ENCODE measurements around the gene NT5DC1. TPM values are rescaled to one million over a fixed set of nuclear protein-coding genes. Genes with fewer than 3 reads are reported as not detected.

Gene NT5DC1
- total RNA-seq, 1 donor = 7.8 TPM

DNA sequence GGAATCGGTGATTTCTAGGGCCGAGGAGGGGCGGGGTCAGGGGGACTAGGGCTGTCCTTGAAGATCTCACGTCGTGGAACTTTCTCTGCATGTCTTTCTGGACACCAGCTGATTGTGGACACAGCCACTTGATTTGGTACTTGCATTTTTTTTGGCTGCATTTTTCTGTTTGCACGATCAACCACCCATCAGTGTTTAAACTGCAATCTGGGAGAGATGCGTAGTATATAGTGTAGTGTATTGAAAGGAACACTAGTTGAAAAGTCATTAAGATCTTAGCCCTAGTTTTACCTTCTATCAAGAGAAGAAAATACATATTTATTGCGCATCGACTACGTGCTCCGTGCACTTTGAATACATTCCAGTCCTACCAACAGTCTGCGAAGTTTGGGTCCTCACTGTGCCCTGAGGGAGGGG lies 657 bp downstream of the NT5DC1 start:
- TF ChIP-seq, protein P1, sequence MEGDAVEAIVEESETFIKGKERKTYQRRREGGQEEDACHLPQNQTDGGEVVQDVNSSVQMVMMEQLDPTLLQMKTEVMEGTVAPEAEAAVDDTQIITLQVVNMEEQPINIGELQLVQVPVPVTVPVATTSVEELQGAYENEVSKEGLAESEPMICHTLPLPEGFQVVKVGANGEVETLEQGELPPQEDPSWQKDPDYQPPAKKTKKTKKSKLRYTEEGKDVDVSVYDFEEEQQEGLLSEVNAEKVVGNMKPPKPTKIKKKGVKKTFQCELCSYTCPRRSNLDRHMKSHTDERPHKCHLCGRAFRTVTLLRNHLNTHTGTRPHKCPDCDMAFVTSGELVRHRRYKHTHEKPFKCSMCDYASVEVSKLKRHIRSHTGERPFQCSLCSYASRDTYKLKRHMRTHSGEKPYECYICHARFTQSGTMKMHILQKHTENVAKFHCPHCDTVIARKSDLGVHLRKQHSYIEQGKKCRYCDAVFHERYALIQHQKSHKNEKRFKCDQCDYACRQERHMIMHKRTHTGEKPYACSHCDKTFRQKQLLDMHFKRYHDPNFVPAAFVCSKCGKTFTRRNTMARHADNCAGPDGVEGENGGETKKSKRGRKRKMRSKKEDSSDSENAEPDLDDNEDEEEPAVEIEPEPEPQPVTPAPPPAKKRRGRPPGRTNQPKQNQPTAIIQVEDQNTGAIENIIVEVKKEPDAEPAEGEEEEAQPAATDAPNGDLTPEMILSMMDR (IDR thresholded peaks at IDR 0.05; ENCODE audit: insufficient read depth, low read depth, low read length) = no peak
- DNase-seq (ENCODE audit: low read depth) = no peak
- peak overlapping the region; percentile 82 for H3K4me3 ChIP-seq (ENCODE audit: low read depth, low read length)

DNA sequence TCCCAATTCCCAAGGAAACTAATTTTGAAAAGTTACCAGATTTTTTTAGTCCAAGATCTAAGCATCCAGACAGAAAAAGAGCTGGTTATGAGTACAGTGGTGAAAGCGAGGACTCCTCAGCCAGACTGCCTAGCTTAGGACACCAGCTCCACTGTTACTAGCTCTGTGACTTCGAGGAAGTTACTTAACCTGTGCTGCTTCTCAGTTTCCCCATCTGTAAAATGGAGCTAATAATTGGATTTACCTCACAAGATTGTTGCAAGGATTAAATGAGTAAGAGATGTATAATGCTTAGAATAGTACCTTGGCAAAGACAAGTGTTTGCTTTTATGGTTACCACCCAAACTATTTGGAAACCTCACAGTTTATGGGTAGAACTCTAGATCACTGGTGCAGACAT lies 1.1 kb downstream of the NT5DC1 start:
- H3K4me3 ChIP-seq (ENCODE audit: low read depth, low read length) = peak overlapping the region; percentile 82
- TF ChIP-seq, protein P1 (IDR thresholded peaks at IDR 0.05; ENCODE audit: insufficient read depth, low read depth, low read length) = no peak
- DNase-seq (ENCODE audit: low read depth) = no peak

DNA sequence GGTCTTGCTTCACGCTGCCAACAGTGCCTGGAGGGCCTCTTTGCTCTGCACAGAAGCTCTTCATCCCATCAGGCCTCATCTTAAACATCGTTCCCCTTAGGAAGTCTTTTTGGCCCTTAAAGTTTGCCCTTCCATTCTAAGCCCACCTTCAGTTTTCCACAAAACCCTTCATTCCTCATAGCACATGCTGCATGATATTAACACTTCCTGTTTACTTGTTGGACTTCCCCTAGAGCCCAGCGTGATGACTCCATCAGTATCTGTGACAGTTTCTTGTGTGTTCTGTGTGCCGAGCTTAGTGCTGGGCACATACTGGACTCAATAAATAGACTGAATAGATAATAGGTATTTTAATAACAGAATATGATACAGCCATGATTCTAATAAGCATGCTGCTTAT lies 2.2 kb downstream of the NT5DC1 start:
- H3K4me3 ChIP-seq (ENCODE audit: low read depth, low read length) = no peak overlapping the region
- TF ChIP-seq, protein P1 (IDR thresholded peaks at IDR 0.05; ENCODE audit: insufficient read depth, low read depth, low read length) = no peak
- DNase-seq (ENCODE audit: low read depth) = no peak

DNA sequence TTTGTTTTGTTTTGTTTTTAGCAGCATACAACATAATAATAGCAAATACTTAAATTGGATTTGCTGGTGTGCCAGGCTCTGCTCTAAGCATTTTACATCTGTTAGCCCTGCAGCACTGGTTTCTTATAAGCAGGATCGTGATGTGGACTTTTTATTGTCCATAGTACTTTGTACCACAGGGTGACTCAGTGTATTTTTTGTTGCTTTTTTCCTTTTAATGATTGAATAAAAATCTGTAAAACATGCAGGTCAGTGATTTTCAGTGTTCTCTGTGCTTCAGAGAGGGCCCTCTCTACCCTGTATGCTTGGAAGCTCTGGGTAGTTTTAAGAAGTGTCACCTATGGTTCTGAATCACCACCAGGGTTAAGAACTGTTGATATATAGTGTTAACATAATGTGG lies 4.0 kb downstream of the NT5DC1 start:
- DNase-seq (ENCODE audit: low read depth) = no peak
- TF ChIP-seq, protein P1 (IDR thresholded peaks at IDR 0.05; ENCODE audit: insufficient read depth, low read depth, low read length) = no peak
- no peak overlapping the region for H3K4me3 ChIP-seq (ENCODE audit: low read depth, low read length)

DNA sequence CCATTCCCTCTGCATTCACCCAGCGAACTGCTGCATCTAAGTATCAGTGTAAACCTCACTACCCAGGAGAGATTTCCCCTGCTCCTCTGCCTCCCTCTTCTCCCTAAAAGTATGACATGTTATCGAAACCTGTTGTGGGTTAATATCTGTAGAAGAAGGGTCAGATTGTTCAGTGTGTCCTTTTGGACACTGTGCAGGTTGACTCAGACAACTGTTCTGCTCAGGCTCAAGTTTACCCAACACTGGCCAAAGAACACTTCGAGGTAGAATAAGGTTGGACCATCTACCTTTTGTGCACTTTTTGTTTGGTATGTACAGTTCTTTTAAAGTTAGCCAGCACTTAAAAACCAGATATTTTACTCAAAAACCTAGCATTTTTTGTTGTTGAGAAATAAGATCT lies 4.6 kb downstream of the NT5DC1 start:
- no peak overlapping the region for H3K4me3 ChIP-seq (ENCODE audit: low read depth, low read length)
- TF ChIP-seq, protein P1 (IDR thresholded peaks at IDR 0.05; ENCODE audit: insufficient read depth, low read depth, low read length) = no peak
- no peak for DNase-seq (ENCODE audit: low read depth)

DNA sequence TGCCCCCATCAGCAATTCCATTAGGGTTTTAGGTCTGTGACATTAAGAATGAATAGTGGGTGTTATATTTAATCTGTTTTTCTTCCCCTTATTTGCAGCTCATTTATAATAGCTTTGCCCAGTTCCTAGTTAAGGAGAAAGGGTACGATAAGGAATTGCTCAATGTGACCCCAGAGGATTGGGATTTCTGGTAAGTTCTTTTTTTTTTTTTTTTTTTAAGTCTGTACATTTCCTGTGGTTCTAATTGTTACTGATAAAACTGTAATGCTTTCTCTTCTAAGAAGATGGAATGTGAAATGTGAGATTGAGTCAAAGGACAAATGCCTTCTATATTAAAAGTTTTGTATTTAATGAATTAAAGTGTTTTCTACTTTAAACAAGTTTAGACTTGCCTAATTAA lies 5.5 kb downstream of the NT5DC1 start:
- H3K4me3 ChIP-seq (ENCODE audit: low read depth, low read length) = no peak overlapping the region
- peak; percentile 71 for DNase-seq (ENCODE audit: low read depth)
- TF ChIP-seq, protein P1 (IDR thresholded peaks at IDR 0.05; ENCODE audit: insufficient read depth, low read depth, low read length) = no peak

DNA sequence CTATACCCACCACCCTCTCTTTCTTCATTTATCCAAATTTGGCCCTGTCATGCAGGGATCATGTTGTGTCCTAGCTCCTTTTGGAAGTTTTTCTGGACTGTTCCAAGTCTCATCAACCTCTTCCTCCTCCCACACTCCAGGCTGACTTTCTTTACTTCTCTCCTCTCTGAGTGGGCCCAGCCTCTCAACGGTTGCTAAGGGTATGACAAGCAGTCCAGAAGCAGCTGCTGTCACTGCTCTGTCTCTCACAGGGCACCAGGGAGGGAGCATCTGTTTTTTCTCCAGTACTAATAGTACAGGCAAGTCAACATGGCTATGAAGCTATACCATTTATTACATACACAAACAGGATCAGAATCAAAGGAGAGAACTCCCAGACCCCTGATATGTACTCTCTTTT lies 8.2 kb downstream of the NT5DC1 start:
- TF ChIP-seq, protein P1 (IDR thresholded peaks at IDR 0.05; ENCODE audit: insufficient read depth, low read depth, low read length) = no peak
- H3K4me3 ChIP-seq (ENCODE audit: low read depth, low read length) = no peak overlapping the region
- DNase-seq (ENCODE audit: low read depth) = no peak
